Measurements from ENCODE around the gene ASIC2. TPM values are rescaled to one million over a fixed set of nuclear protein-coding genes. Genes with fewer than 3 reads are reported as not detected.

ASIC2 gene
- total RNA-seq, 1 donor from 2014 or later = not detected

- no peak overlapping the region for H3K27ac ChIP-seq
- no peaks in the 10 kb centered on the region for H3K36me3 ChIP-seq
- H3K9me3 ChIP-seq = no peaks in the 10 kb centered on the region
- no peak for DNase-seq (ENCODE audit: extremely low spot score in 2 of 2)
- intact Hi-C loops (cut with DNase I) = no loop called here
- no peaks in the 10 kb centered on the region for H3K4me1 ChIP-seq
- no peak overlapping the region for H3K4me3 ChIP-seq
- TF ChIP-seq CTCF (IDR thresholded peaks at IDR 0.05) (no peak), POLR2A (IDR thresholded peaks at IDR 0.05) (no peak), POLR2AphosphoS5 (IDR thresholded peaks at IDR 0.05; ENCODE audit: insufficient read depth in 1 of 2, low read depth in 1 of 2) (no peak)
- no peaks in the 10 kb centered on the region for H3K27me3 ChIP-seq
Observed at GRCh38 chr17:33085256-33085655, 207.8 kb downstream of the ASIC2 start.

DNA sequence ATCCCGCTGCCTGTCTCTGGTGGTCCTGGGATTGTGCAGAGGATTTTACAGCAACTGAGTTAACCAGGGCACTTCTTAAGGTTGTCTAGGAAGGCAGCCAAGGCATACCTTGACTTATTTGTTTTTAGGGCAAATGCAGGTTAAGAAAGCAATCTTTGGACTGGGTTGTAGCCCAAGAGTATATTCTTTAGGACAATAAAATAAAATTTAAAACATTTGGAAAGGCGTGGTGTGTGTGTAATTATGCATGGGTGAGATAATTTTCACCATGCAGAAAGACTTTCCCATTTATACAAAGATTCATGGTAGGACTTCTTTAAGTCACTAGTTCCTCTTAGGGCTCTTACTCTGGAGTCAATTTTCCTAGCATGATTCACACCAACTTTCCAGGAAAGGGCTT lies 208.3 kb downstream of the ASIC2 start:
- intact Hi-C loops (cut with DNase I) = no loop called here
- Histone ChIP-seq H3K36me3 (no peaks in the 10 kb centered on the region), H3K4me1 (no peaks in the 10 kb centered on the region), H3K27me3 (no peaks in the 10 kb centered on the region), H3K27ac (no peak overlapping the region), H3K4me3 (no peak overlapping the region), H3K9me3 (no peaks in the 10 kb centered on the region)
- TF ChIP-seq CTCF (IDR thresholded peaks at IDR 0.05) (no peak), POLR2AphosphoS5 (IDR thresholded peaks at IDR 0.05; ENCODE audit: insufficient read depth in 1 of 2, low read depth in 1 of 2) (no peak), POLR2A (IDR thresholded peaks at IDR 0.05) (no peak)
- DNase-seq (ENCODE audit: extremely low spot score in 2 of 2) = no peak

GRCh38 chr17:33082529-33083173 lies 210.4 kb downstream of the ASIC2 start:
- no peaks in the 10 kb centered on the region for H3K36me3 ChIP-seq
- TF ChIP-seq POLR2AphosphoS5 (IDR thresholded peaks at IDR 0.05; ENCODE audit: insufficient read depth in 1 of 2, low read depth in 1 of 2) = no peak
- no peak for TF ChIP-seq POLR2A (IDR thresholded peaks at IDR 0.05)
- no peak for TF ChIP-seq CTCF (IDR thresholded peaks at IDR 0.05)
- intact Hi-C loops (cut with DNase I) = no loop called here
- no peak overlapping the region for H3K4me3 ChIP-seq
- no peaks in the 10 kb centered on the region for H3K4me1 ChIP-seq
- no peaks in the 10 kb centered on the region for H3K27me3 ChIP-seq
- no peak overlapping the region for H3K27ac ChIP-seq
- no peaks in the 10 kb centered on the region for H3K9me3 ChIP-seq
- DNase-seq (ENCODE audit: extremely low spot score in 2 of 2) = no peak

DNA sequence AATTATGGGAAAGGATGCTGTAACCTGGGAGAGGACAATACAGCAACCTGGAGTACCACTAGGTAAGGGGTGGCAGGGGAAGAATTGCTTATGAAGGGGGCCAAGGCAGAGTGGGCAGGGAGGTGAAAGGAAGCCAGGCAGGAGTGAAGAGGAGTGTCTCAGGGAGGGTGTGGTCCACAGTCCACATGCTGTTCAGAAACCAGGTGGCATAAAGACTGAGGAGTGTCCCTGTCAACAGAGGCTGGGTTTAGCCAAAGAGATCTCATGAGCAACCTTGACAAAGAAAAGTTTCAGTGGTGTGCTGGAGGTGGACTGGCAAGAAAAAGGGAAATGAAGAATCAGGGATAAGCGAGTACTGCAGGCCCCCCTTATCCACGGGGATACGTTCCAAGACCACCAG lies 213.0 kb downstream of the ASIC2 start:
- H3K4me3 ChIP-seq = no peak overlapping the region
- no peaks in the 10 kb centered on the region for H3K36me3 ChIP-seq
- H3K27ac ChIP-seq = no peak overlapping the region
- intact Hi-C loops (cut with DNase I) = no loop called here
- TF ChIP-seq POLR2A (IDR thresholded peaks at IDR 0.05) (no peak), CTCF (IDR thresholded peaks at IDR 0.05) (no peak), POLR2AphosphoS5 (IDR thresholded peaks at IDR 0.05; ENCODE audit: insufficient read depth in 1 of 2, low read depth in 1 of 2) (no peak)
- no peaks in the 10 kb centered on the region for H3K27me3 ChIP-seq
- no peaks in the 10 kb centered on the region for H3K4me1 ChIP-seq
- DNase-seq (ENCODE audit: extremely low spot score in 2 of 2) = no peak
- no peaks in the 10 kb centered on the region for H3K9me3 ChIP-seq

DNA sequence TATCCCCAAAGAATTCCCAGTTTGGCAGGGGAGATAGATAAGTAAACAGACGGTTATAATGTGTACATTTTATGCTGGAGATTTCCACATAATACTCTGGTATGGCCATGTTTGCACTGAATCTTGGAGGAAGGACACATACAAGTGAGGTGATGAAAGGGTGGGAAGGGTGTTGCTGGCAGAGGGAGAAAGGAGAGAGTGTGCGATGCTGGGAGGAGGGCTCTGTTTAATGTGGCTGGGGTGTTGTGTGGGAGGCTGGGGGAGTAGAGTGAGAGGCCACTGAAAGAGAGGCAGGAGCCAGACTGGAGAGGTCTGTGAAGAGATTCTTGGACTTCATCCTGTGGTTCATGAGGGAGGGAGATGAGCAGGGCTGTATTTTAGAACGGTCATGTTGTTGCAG lies 213.9 kb downstream of the ASIC2 start:
- H3K27ac ChIP-seq = no peak overlapping the region
- DNase-seq (ENCODE audit: extremely low spot score in 2 of 2) = no peak
- H3K4me1 ChIP-seq = no peaks in the 10 kb centered on the region
- intact Hi-C loops (cut with DNase I) = no loop called here
- no peaks in the 10 kb centered on the region for H3K36me3 ChIP-seq
- TF ChIP-seq CTCF (IDR thresholded peaks at IDR 0.05) = no peak
- no peak for TF ChIP-seq POLR2AphosphoS5 (IDR thresholded peaks at IDR 0.05; ENCODE audit: insufficient read depth in 1 of 2, low read depth in 1 of 2)
- no peak for TF ChIP-seq POLR2A (IDR thresholded peaks at IDR 0.05)
- no peak overlapping the region for H3K4me3 ChIP-seq
- no peaks in the 10 kb centered on the region for H3K9me3 ChIP-seq
- H3K27me3 ChIP-seq = no peaks in the 10 kb centered on the region

Data from vagina (tissue), 2 donors.